HG03103 (cell line): ENCODE results near the gene NUP98.
"Not testable (repeated sequence)": the region's sequence is repeated elsewhere in the genome, so short reads cannot be mapped to it uniquely, and the experiment has no call there.

Experiments used
- ATAC-seq: cut with Tn5 transposase; IDR thresholded peaks from one replicate; pipeline ENCODE4 v1.9.1; 2021; ENCODE audit warnings: low read depth; ENCODE audit not compliant: unreplicated experiment

Gene NUP98

GRCh38 chr11:3802011-3802790 is 4.8 kb upstream of the NUP98 start:
- ATAC-seq = no peak

DNA sequence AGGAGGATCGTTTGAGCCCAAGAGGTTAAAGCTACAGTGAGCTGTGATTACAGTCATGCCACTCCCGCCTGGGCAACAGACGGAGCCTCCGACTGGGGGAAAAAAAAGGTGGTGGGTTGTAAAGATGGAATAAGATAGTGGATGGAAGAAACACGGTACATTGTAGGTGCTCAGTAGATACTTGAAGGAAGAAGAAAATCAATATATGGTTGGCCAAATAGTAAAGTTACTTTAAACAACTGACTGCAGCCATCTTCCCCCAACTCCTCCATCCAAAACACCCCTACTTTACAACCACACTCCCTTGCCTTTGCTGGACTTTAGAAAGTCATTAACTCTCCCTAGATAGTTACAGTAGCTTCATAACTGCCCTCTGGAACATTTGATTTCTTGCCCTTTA is 2.5 kb upstream of the NUP98 start:
- ATAC-seq = no peak

DNA sequence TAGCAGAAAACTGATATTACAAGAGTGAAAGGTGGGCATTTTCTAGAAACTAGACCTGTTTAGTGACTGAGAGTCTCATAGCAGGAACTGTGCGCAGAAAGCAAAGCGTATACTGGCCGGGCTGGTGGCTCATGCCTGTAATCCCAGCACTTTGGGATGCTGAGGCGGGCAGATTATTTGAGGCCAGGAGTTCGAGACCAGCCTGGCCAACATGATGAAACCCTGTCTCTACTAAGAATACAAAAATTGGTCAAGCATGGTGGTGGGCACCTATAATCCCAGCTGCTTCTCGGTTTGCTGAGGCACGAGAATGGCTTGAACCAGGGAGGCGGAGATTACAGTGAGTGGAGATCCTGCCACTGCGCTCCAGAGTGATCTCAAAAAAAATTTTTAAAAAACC is 1.8 kb upstream of the NUP98 start:
- ATAC-seq = no peak

- peak; percentile 28 for ATAC-seq
These were observed 489 bp downstream of the NUP98 start for GRCh38 chr11:3796801-3797328.

- ATAC-seq = no peak
These were observed 1.0 kb downstream of the NUP98 start for GRCh38 chr11:3796346-3796745.

DNA sequence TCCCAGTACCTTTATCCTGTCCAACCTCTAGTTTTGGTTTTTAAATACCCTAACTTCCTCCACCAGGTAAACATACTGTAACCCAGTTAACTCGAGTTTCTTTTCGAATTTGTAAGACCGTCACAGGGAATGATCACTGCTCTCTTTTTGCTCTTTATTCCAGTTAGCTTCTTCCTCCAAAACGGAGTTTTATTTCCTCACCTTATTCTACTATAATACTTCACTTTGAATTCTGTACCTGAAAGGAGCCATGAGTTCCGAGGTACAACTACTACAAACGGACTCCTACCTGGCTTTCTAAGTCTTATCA is 1.4 kb downstream of the NUP98 start:
- no peak for ATAC-seq

GRCh38 chr11:3795131-3796001 is 2.0 kb downstream of the NUP98 start:
- ATAC-seq = no peak

DNA sequence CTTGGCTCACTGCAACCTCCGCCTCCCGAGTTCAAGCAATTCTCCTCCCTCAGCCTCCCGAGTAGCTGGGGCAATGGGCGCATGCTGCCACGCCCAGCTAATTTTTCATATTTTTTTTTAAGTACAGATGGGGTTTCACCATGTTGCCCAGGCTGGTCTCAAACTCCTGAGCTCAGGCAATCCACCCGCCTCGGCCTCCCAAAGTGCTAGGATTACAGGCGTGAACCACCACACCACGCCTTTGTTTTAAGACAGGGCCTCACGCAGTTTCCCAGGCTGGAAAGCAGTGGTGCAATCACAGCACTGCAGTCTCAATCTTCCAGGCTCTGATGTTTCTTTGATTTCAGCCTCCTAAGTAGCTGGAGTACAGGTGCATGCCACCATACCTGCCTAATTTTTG is 3.0 kb downstream of the NUP98 start:
- ATAC-seq = not testable (repeated sequence)

- no peak for ATAC-seq
These were observed 10.4 kb downstream of the NUP98 start for GRCh38 chr11:3786781-3787428.

- no peak for ATAC-seq
These were observed 13.7 kb downstream of the NUP98 start for GRCh38 chr11:3783611-3784010.

- no peak for ATAC-seq
These were observed 14.4 kb downstream of the NUP98 start for GRCh38 chr11:3782963-3783362.

GRCh38 chr11:3781423-3781822 is 15.9 kb downstream of the NUP98 start:
- ATAC-seq = no peak

DNA sequence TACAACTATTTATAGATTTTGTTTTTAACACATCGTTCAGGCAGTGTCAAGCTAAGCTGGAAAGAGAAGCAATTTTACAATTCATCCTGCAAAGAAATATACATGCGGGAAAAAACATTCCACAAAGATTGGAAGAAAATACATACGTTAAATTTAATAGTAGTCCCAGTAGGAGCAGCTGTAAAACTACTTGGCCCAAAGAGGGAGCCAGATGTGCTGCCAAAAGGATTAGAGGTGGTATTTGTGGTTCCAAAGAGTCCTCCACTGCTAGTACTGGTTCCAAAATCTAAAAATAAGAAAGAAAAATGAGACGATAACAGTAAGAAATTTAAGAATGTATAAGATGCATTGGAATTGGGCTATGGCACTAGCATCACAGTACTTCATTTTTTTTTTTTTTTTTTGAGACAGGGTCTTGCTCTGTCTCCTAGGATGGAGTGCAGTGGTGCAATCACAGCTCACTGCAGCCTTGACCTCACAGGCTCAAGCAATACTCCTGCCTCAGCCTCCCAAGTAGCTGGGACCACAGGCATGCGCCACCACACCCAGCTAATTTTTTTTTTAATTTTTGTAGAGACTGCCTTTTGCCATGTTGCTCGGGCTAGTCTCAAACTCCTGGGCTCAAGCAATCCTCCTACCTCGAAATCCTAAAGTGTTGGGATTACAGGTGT is 21.5 kb downstream of the NUP98 start:
- ATAC-seq = no peak

- ATAC-seq = no peak
These were observed 24.2 kb downstream of the NUP98 start for GRCh38 chr11:3773180-3773579.

DNA sequence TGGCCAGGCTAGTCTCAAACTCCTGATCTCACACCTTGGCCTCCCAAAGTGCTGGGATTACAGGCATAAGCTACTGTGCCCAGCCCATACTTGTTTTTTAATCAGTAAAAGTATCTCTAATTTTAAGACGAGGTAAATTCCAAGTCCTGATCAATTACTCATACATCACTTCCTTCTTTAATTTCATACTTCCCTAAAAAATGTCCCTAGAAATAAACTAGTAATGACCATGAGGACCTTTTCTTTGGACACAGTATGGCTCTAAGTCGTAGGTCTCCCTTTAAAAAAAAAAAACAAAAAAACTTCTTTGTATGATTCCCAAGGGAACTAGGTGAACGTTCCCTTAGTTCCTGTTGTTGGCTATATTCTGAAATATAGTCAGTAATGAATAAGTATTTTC is 29.8 kb downstream of the NUP98 start:
- ATAC-seq = no peak

- ATAC-seq = not testable (repeated sequence)
These were observed 30.5 kb downstream of the NUP98 start for GRCh38 chr11:3766836-3767235.

DNA sequence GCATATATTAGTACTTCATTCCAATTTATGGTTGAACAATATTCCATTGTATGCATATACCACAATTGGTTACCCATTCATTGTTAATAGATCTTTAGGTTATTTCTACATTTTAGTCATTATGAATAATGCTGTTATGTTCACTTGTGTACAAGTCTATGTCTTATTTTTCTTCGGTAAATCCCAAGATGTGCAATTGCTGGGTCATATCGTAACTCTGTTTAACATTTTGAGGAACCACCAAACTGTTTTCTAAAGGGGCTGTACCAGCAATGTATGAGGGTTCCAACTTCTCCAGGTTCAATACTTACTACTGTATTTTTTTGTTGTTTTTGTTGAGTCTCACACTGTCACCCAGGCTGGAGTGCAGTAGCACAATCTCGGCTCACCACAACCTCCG is 33.1 kb downstream of the NUP98 start:
- no peak for ATAC-seq

GRCh38 chr11:3755151-3755550 is 42.2 kb downstream of the NUP98 start:
- no peak for ATAC-seq

GRCh38 chr11:3753110-3753509 is 44.2 kb downstream of the NUP98 start:
- ATAC-seq = no peak

GRCh38 chr11:3747704-3748103 is 49.6 kb downstream of the NUP98 start:
- no peak for ATAC-seq

DNA sequence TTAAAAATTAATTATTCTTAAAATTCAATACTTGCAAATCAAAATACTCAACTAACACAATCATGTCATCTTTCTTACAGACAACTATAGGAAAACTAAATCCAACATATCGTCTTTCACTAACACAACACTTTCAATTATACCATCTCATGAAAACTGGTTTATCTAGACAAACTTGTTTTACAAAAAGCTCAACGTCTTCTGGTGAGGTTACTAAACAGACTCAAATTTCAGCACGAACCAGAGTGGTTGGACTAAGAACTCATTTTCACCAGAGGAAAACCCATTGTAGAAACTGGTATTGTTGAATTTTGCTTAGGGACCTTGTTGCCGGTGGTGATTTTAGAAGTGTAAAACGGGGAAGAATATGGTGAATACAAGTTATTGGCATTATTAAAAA is 52.2 kb downstream of the NUP98 start:
- ATAC-seq = no peak
